Measurements from ENCODE around the gene UBR7. TPM values are rescaled to one million over a fixed set of nuclear protein-coding genes. Genes with fewer than 3 reads are reported as not detected.
A peak's percentile ranks its signal among the peaks of the same experiment; 100 is the strongest.

The UBR7 gene
- total RNA-seq, 2 donors from 2014 or later: 22.6 to 26.2 TPM

- no peak for TF ChIP-seq CTCF (IDR thresholded peaks at IDR 0.05)
- Histone ChIP-seq H3K4me3 (no peak overlapping the region), H3K27me3 (no peaks in the 10 kb centered on the region), H3K36me3 (no peaks in the 10 kb centered on the region), H3K27ac (no peak overlapping the region), H3K9me3 (no peaks in the 10 kb centered on the region), H3K4me1 (no peaks in the 10 kb centered on the region)
- DNase-seq (ENCODE audit: low spot score): no peak
Observed at GRCh38 chr14:93199031-93199430, 8.0 kb upstream of the UBR7 start.

GRCh38 chr14:93200553-93200952 is 6.5 kb upstream of the UBR7 start:
- no peaks in the 10 kb centered on the region for H3K36me3 ChIP-seq
- H3K4me1 ChIP-seq: peaks cover 0 to 7% of the 10 kb centered on the region in 2 donors
- H3K27me3 ChIP-seq: no peaks in the 10 kb centered on the region
- no peak for DNase-seq (ENCODE audit: low spot score)
- no peak for TF ChIP-seq CTCF (IDR thresholded peaks at IDR 0.05)
- no peak overlapping the region for H3K27ac ChIP-seq
- H3K4me3 ChIP-seq: no peak overlapping the region
- H3K9me3 ChIP-seq: no peaks in the 10 kb centered on the region

GRCh38 chr14:93201155-93201704 is 5.8 kb upstream of the UBR7 start:
- no peak for TF ChIP-seq CTCF (IDR thresholded peaks at IDR 0.05)

GRCh38 chr14:93207468-93208308 is 632 bp downstream of the UBR7 start:
- Histone ChIP-seq H3K9me3 (no peaks in the 10 kb centered on the region), H3K27ac (peak overlapping the region; percentile 86), H3K4me3 (peak overlapping the region; percentile 85 to 89), H3K27me3 (no peaks in the 10 kb centered on the region), H3K36me3 (peaks cover 22% of the 10 kb centered on the region), H3K4me1 (peaks cover 0 to 40% of the 10 kb centered on the region in 2 donors)
- DNase-seq (ENCODE audit: low spot score): no peak
- TF ChIP-seq CTCF (IDR thresholded peaks at IDR 0.05): peak in 1 of 2 donors; percentile 60

More at GRCh38 chr14:93201155-93201704, 5.8 kb upstream of the UBR7 start:
- Histone ChIP-seq H3K36me3 (no peaks in the 10 kb centered on the region), H3K27ac (no peak overlapping the region), H3K27me3 (no peaks in the 10 kb centered on the region), H3K4me3 (no peak overlapping the region), H3K4me1 (peaks cover 0 to 14% of the 10 kb centered on the region in 2 donors), H3K9me3 (no peaks in the 10 kb centered on the region)
- DNase-seq (ENCODE audit: low spot score): no peak

GRCh38 chr14:93212432-93212831 is 5.4 kb downstream of the UBR7 start:
- Histone ChIP-seq H3K36me3 (peaks cover 67% of the 10 kb centered on the region), H3K27me3 (no peaks in the 10 kb centered on the region), H3K9me3 (no peaks in the 10 kb centered on the region), H3K4me3 (no peak overlapping the region), H3K27ac (no peak overlapping the region), H3K4me1 (peaks cover 0 to 23% of the 10 kb centered on the region in 2 donors)
- no peak for DNase-seq (ENCODE audit: low spot score)
- TF ChIP-seq CTCF (IDR thresholded peaks at IDR 0.05): no peak

Data from right atrium auricular region (tissue), 2 donors.